Astrocyte (in vitro differentiated cells and primary cell): Measurements from ENCODE around the gene DOK6. TPM values are rescaled to one million over a fixed set of nuclear protein-coding genes. Genes with fewer than 3 reads are reported as not detected.

ENCODE experiments used
- DNase-seq: peaks from one replicate; pipeline ENCODE4 v3.0.0-alpha.2; 2010; ENCODE audit warnings: low read depth
- FAIRE-seq: peaks from 2 replicates; lab custom pipeline; 2011; peaks lifted over from hg19 to GRCh38; lab: Jason Lieb, UNC
- H2AFZ ChIP-seq: 2 replicates; pipeline ENCODE4 v1.6.0; 2012; ENCODE audit warnings: low read depth, low read length, inconsistent platforms
- H3K27ac ChIP-seq: 2 replicates; pipeline ENCODE4 v1.5.1; 2011; ENCODE audit warnings: low read depth, low read length, inconsistent platforms
- H3K27me3 ChIP-seq: 2 replicates; pipeline ENCODE4 v1.6.0; 2011; ENCODE audit warnings: low read length, inconsistent platforms; ENCODE audit not compliant: insufficient read depth
- H3K36me3 ChIP-seq: 2 replicates; pipeline ENCODE4 v1.5.1; 2011; ENCODE audit warnings: low read length, inconsistent platforms; ENCODE audit not compliant: insufficient read depth
- H3K4me1 ChIP-seq: 2 replicates; pipeline ENCODE4 v1.5.1; 2011; ENCODE audit warnings: low read length, inconsistent platforms; ENCODE audit not compliant: insufficient read depth
- H3K4me2 ChIP-seq: 2 replicates; pipeline ENCODE4 v1.6.0; 2012; ENCODE audit warnings: low read length, inconsistent platforms
- H3K4me3 ChIP-seq: 2 replicates; pipeline ENCODE4 v1.5.1; 2011; ENCODE audit warnings: low read depth, mild to moderate bottlenecking, low read length, inconsistent platforms; ENCODE audit not compliant: insufficient read depth
- H3K79me2 ChIP-seq: 2 replicates; pipeline ENCODE4 v1.6.0; 2012; ENCODE audit warnings: mild to moderate bottlenecking, low read length, inconsistent platforms; ENCODE audit not compliant: insufficient read depth
- H3K9ac ChIP-seq: 2 replicates; pipeline ENCODE4 v1.6.0; 2012; ENCODE audit warnings: mild to moderate bottlenecking, low read length, inconsistent platforms
- H3K9me3 ChIP-seq: 2 replicates; pipeline ENCODE4 v1.5.1; 2012; ENCODE audit warnings: low read depth, mild to moderate bottlenecking, low read length, inconsistent platforms; ENCODE audit not compliant: insufficient read depth
- H4K20me1 ChIP-seq: 2 replicates; pipeline ENCODE4 v1.6.0; 2012; ENCODE audit warnings: low read length, inconsistent platforms; ENCODE audit not compliant: insufficient read depth
- H3K27ac Mint-ChIP-seq: one replicate; pipeline ENCODE4 v1.8.0; 2021; ENCODE audit warnings: mild to moderate bottlenecking, mixed read lengths; ENCODE audit not compliant: unreplicated experiment
- H3K27me3 Mint-ChIP-seq: one replicate; pipeline ENCODE4 v1.8.0; 2021; ENCODE audit warnings: low read depth, mixed read lengths; ENCODE audit not compliant: unreplicated experiment
- H3K36me3 Mint-ChIP-seq: one replicate; pipeline ENCODE4 v1.8.0; 2021; ENCODE audit warnings: low read depth, mixed read lengths; ENCODE audit not compliant: unreplicated experiment
- H3K4me1 Mint-ChIP-seq: one replicate; pipeline ENCODE4 v1.8.0; 2021; ENCODE audit warnings: low read depth, mixed read lengths; ENCODE audit not compliant: unreplicated experiment
- H3K4me3 Mint-ChIP-seq: one replicate; pipeline ENCODE4 v1.8.0; 2021; ENCODE audit warnings: mild to moderate bottlenecking, moderate library complexity, mixed read lengths; ENCODE audit not compliant: unreplicated experiment
- H3K9me3 Mint-ChIP-seq: one replicate; pipeline ENCODE4 v1.8.0; 2021; ENCODE audit warnings: mild to moderate bottlenecking, mixed read lengths; ENCODE audit not compliant: unreplicated experiment
- EZH2 ChIP-seq: IDR thresholded peaks from 2 replicates; pipeline ENCODE4 v1.6.1; 2012; ENCODE audit warnings: mild to moderate bottlenecking, low read length, inconsistent platforms; ENCODE audit not compliant: insufficient read depth
- total RNA-seq: library from RNA; stranded (reverse); gene quantifications from 2 replicates; pipeline ENCODE4 v1.2.1, GENCODE V29; 2021
- TF ChIP-seq, protein P1 (sequence below): IDR thresholded peaks from 2 replicates; pipeline ENCODE4 v1.5.1; 2011; ENCODE audit warnings: low read depth, mild to moderate bottlenecking, inconsistent platforms, low read length, moderate library complexity; ENCODE audit not compliant: insufficient read depth

DOK6 gene
- total RNA-seq, 1 donor from 2014 or later = 2.9 TPM

- Histone ChIP-seq H3K9me3 (no peaks in the 10 kb centered on the region), H3K9ac (no peak overlapping the region), H3K4me1 (no peaks in the 10 kb centered on the region), H3K79me2 (no peaks in the 10 kb centered on the region), H3K27ac (no peak overlapping the region), H3K4me2 (no peak overlapping the region), H3K4me3 (no peak overlapping the region), H2AFZ (no peak overlapping the region), H4K20me1 (no peaks in the 10 kb centered on the region), H3K27me3 (no peaks in the 10 kb centered on the region), H3K36me3 (no peaks in the 10 kb centered on the region)
- TF ChIP-seq, protein P1, sequence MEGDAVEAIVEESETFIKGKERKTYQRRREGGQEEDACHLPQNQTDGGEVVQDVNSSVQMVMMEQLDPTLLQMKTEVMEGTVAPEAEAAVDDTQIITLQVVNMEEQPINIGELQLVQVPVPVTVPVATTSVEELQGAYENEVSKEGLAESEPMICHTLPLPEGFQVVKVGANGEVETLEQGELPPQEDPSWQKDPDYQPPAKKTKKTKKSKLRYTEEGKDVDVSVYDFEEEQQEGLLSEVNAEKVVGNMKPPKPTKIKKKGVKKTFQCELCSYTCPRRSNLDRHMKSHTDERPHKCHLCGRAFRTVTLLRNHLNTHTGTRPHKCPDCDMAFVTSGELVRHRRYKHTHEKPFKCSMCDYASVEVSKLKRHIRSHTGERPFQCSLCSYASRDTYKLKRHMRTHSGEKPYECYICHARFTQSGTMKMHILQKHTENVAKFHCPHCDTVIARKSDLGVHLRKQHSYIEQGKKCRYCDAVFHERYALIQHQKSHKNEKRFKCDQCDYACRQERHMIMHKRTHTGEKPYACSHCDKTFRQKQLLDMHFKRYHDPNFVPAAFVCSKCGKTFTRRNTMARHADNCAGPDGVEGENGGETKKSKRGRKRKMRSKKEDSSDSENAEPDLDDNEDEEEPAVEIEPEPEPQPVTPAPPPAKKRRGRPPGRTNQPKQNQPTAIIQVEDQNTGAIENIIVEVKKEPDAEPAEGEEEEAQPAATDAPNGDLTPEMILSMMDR = no peak
- no peak for TF ChIP-seq EZH2
- FAIRE-seq (no peak), DNase-seq (no peak)
- H3K27me3 Mint-ChIP-seq = no peaks in the 10 kb centered on the region
- H3K4me1 Mint-ChIP-seq = no peaks in the 10 kb centered on the region
- no peaks in the 10 kb centered on the region for H3K9me3 Mint-ChIP-seq
- no peak overlapping the region for H3K4me3 Mint-ChIP-seq
- no peak overlapping the region for H3K27ac Mint-ChIP-seq
- no peaks in the 10 kb centered on the region for H3K36me3 Mint-ChIP-seq
Observed at GRCh38 chr18:69649684-69650083, 249.0 kb downstream of the DOK6 start.

- no peak overlapping the region for H3K27ac Mint-ChIP-seq
- H3K4me1 Mint-ChIP-seq = no peaks in the 10 kb centered on the region
- no peak overlapping the region for H2AFZ ChIP-seq
- DNase-seq (no peak), FAIRE-seq (no peak)
- H3K4me3 ChIP-seq = no peak overlapping the region
- no peaks in the 10 kb centered on the region for H3K27me3 Mint-ChIP-seq
- no peaks in the 10 kb centered on the region for H3K36me3 ChIP-seq
- H3K4me3 Mint-ChIP-seq = no peak overlapping the region
- H3K36me3 Mint-ChIP-seq = no peaks in the 10 kb centered on the region
- H3K9me3 ChIP-seq = no peaks in the 10 kb centered on the region
- H3K9ac ChIP-seq = no peak overlapping the region
- no peak overlapping the region for H3K27ac ChIP-seq
- TF ChIP-seq, protein P1 = no peak
- no peak for TF ChIP-seq EZH2
- H4K20me1 ChIP-seq = no peaks in the 10 kb centered on the region
- H3K4me1 ChIP-seq = no peaks in the 10 kb centered on the region
- H3K79me2 ChIP-seq = no peaks in the 10 kb centered on the region
- H3K27me3 ChIP-seq = no peaks in the 10 kb centered on the region
- no peaks in the 10 kb centered on the region for H3K9me3 Mint-ChIP-seq
- no peak overlapping the region for H3K4me2 ChIP-seq
Observed at GRCh38 chr18:69651243-69651642, 250.6 kb downstream of the DOK6 start.

- no peak overlapping the region for H2AFZ ChIP-seq
- no peaks in the 10 kb centered on the region for H3K9me3 ChIP-seq
- Mint-ChIP-seq H3K36me3 (no peaks in the 10 kb centered on the region), H3K4me3 (no peak overlapping the region), H3K4me1 (no peaks in the 10 kb centered on the region), H3K27me3 (no peaks in the 10 kb centered on the region), H3K27ac (no peak overlapping the region), H3K9me3 (no peaks in the 10 kb centered on the region)
- H3K79me2 ChIP-seq = no peaks in the 10 kb centered on the region
- no peak overlapping the region for H3K4me2 ChIP-seq
- DNase-seq (no peak), FAIRE-seq (no peak)
- H4K20me1 ChIP-seq = no peaks in the 10 kb centered on the region
- H3K4me1 ChIP-seq = no peaks in the 10 kb centered on the region
- H3K9ac ChIP-seq = no peak overlapping the region
- H3K4me3 ChIP-seq = no peak overlapping the region
- H3K27ac ChIP-seq = no peak overlapping the region
- no peak for TF ChIP-seq EZH2
- TF ChIP-seq, protein P1 = no peak
- H3K36me3 ChIP-seq = no peaks in the 10 kb centered on the region
- H3K27me3 ChIP-seq = no peaks in the 10 kb centered on the region
Observed at GRCh38 chr18:69655816-69656215, 255.1 kb downstream of the DOK6 start.
